Activated CD8-positive, alpha-beta memory T cell treated with anti-CD3 and anti-CD28 coated beads, Interleukin-2, amount 50 U/mL, for 4 hours (primary cell): Measurements from ENCODE around the gene EPHB2.

Source experiments
- DNase-seq: peaks from one replicate; pipeline ENCODE4 v3.0.0-alpha.2; 2020

EPHB2 gene

GRCh38 chr1:22752339-22752738 lies 41.7 kb downstream of the EPHB2 start:
- no peak for DNase-seq

GRCh38 chr1:22753481-22753971 lies 42.9 kb downstream of the EPHB2 start:
- no peak for DNase-seq

- DNase-seq: no peak
Measured at GRCh38 chr1:22754106-22754768, 43.6 kb downstream of the EPHB2 start.

GRCh38 chr1:22754824-22755223 lies 44.2 kb downstream of the EPHB2 start:
- DNase-seq: no peak

GRCh38 chr1:22755641-22756040 lies 45.0 kb downstream of the EPHB2 start:
- DNase-seq: no peak

GRCh38 chr1:22756125-22756735 lies 45.6 kb downstream of the EPHB2 start:
- no peak for DNase-seq

- no peak for DNase-seq
Measured at GRCh38 chr1:22760455-22760854, 49.8 kb downstream of the EPHB2 start.

GRCh38 chr1:22761101-22761500 lies 50.5 kb downstream of the EPHB2 start:
- no peak for DNase-seq

GRCh38 chr1:22761821-22762220 lies 51.2 kb downstream of the EPHB2 start:
- no peak for DNase-seq

- DNase-seq: no peak
Measured at GRCh38 chr1:22763487-22764200, 53.0 kb downstream of the EPHB2 start.

- no peak for DNase-seq
Measured at GRCh38 chr1:22767852-22768251, 57.2 kb downstream of the EPHB2 start.

GRCh38 chr1:22769932-22770331 lies 59.3 kb downstream of the EPHB2 start:
- DNase-seq: no peak

- no peak for DNase-seq
Measured at GRCh38 chr1:22772014-22772413, 61.4 kb downstream of the EPHB2 start.

GRCh38 chr1:22773981-22774832 lies 63.6 kb downstream of the EPHB2 start:
- DNase-seq: no peak

- no peak for DNase-seq
Measured at GRCh38 chr1:22774833-22775182, 64.2 kb downstream of the EPHB2 start.

GRCh38 chr1:22775478-22775877 lies 64.8 kb downstream of the EPHB2 start:
- DNase-seq: no peak

GRCh38 chr1:22776035-22776613 lies 65.5 kb downstream of the EPHB2 start:
- DNase-seq: no peak

GRCh38 chr1:22777388-22778057 lies 66.9 kb downstream of the EPHB2 start:
- DNase-seq: no peak

GRCh38 chr1:22778408-22778807 lies 67.8 kb downstream of the EPHB2 start:
- DNase-seq: no peak

GRCh38 chr1:22778862-22779520 lies 68.4 kb downstream of the EPHB2 start:
- no peak for DNase-seq

- DNase-seq: no peak
Measured at GRCh38 chr1:22780696-22781095, 70.1 kb downstream of the EPHB2 start.

GRCh38 chr1:22781483-22781882 lies 70.8 kb downstream of the EPHB2 start:
- DNase-seq: no peak
